HepG2 (cell line): ENCODE results near the gene CDC20. TPM values are rescaled to one million over a fixed set of nuclear protein-coding genes. Genes with fewer than 3 reads are reported as not detected.

Source experiments
- BORCS8-MEF2B ChIP-seq: sonication (generic); formaldehyde crosslinking; IDR thresholded peaks from 2 replicates; pipeline ENCODE4 v1.8.0; 2022; ENCODE audit warnings: mild to moderate bottlenecking, missing genetic modification reagents
- ELF1 ChIP-seq: sonication (generic); formaldehyde crosslinking; IDR thresholded peaks from 2 replicates; pipeline ENCODE4 v1.4.0; 2020; ENCODE audit warnings: missing genetic modification reagents
- ETV5 ChIP-seq: IDR thresholded peaks from 2 replicates; pipeline ENCODE4 v1.6.1; 2018; ENCODE audit warnings: missing biosample characterization, missing genetic modification reagents, inconsistent platforms, borderline replicate concordance
- MED1 ChIP-seq: sonication (generic); formaldehyde crosslinking; IDR thresholded peaks from 2 replicates; pipeline ENCODE4 v1.4.0; 2020; ENCODE audit warnings: missing genetic modification reagents
- MIER3 ChIP-seq: IDR thresholded peaks from 2 replicates; pipeline ENCODE4 v1.6.1; 2016; ENCODE audit warnings: missing compliant biosample characterization, borderline replicate concordance
- POGZ ChIP-seq: sonication (generic); formaldehyde crosslinking; IDR thresholded peaks from 2 replicates; pipeline ENCODE4 v1.4.0; 2020; ENCODE audit warnings: mild to moderate bottlenecking, missing genetic modification reagents
- SMAD9 ChIP-seq: sonication (generic); formaldehyde crosslinking; IDR thresholded peaks from 2 replicates; pipeline ENCODE4 v1.5.1; 2020; ENCODE audit warnings: mild to moderate bottlenecking, missing genetic modification reagents
- SOX6 ChIP-seq, 2 experiments: fragments of 450-650 bp in 1 of 2; sonication (generic) in 1 of 2; formaldehyde crosslinking in 1 of 2; IDR thresholded peaks; 2 replicates each; pipeline versions ENCODE4 v1.4.0 to v1.6.1; 2017 to 2020; ENCODE audit warnings: antibody characterized with exemption in 1 of 2, mild to moderate bottlenecking in 1 of 2, missing genetic modification reagents in 1 of 2
- ZFX ChIP-seq: sonication (generic); formaldehyde crosslinking; IDR thresholded peaks from 2 replicates; pipeline ENCODE4 v1.4.0; 2020; ENCODE audit warnings: mild to moderate bottlenecking, low read depth, missing genetic modification reagents, moderate library complexity
- ZMYM3 ChIP-seq: sonication (generic); formaldehyde crosslinking; IDR thresholded peaks from 2 replicates; pipeline ENCODE4 v1.5.1; 2020; ENCODE audit warnings: mild to moderate bottlenecking, missing genetic modification reagents
- ZNF33B ChIP-seq: sonication (generic); formaldehyde crosslinking; IDR thresholded peaks from 2 replicates; pipeline ENCODE4 v1.5.1; 2020; ENCODE audit warnings: mild to moderate bottlenecking, missing genetic modification reagents
- ZNF354B ChIP-seq: sonication (generic); formaldehyde crosslinking; IDR thresholded peaks from 2 replicates; pipeline ENCODE4 v1.8.0; 2022; ENCODE audit warnings: mild to moderate bottlenecking, missing genetic modification reagents
- ZNF382 ChIP-seq: sonication (generic); formaldehyde crosslinking; IDR thresholded peaks from 2 replicates; pipeline ENCODE4 v1.5.0; 2020; ENCODE audit warnings: missing genetic modification reagents, mild to moderate bottlenecking, borderline replicate concordance
- ZNF724P ChIP-seq: sonication (generic); formaldehyde crosslinking; IDR thresholded peaks from 2 replicates; pipeline ENCODE4 v1.8.0; 2022; ENCODE audit warnings: missing genetic modification reagents, borderline replicate concordance
- polyA plus RNA-seq, 8 experiments: library from polyadenylated mRNA; depleted of rRNA in 3 of 8; stranded (reverse) in 7 of 8; unstranded in 1 of 8; fragments of >200 nt; fragmentation: Illumina TruSeq in 4 of 8; extraction: Trizol in 4 of 8; gene quantifications; 2 replicates each; pipeline versions ENCODE4 v1.2.1 to v1.2.3, GENCODE V29; 2011 to 2016; ENCODE audit warnings: low read depth in 4 of 8, missing spikeins in 1 of 8, mixed read lengths in 1 of 8; ENCODE audit not compliant: insufficient read depth in 1 of 8
- total RNA-seq, 5 experiments: library from RNA; depleted of rRNA; stranded (reverse); fragments of >200 nt; fragmentation: Illumina TruSeq; extraction: Trizol; gene quantifications; 2 replicates each; pipeline ENCODE4 v1.2.3, GENCODE V29; 2016; ENCODE audit warnings: low read depth in 1 of 5
- TF ChIP-seq, protein P1 (sequence below): sonication (generic); formaldehyde crosslinking; IDR thresholded peaks from 2 replicates; pipeline ENCODE4 v1.4.0; 2020; ENCODE audit warnings: low read depth, mild to moderate bottlenecking, missing genetic modification reagents
- TF ChIP-seq, protein P2 (sequence below): sonication (generic); formaldehyde crosslinking; IDR thresholded peaks from 2 replicates; pipeline ENCODE4 v1.4.0; 2020; ENCODE audit warnings: missing genetic modification reagents, borderline replicate concordance
- TF ChIP-seq, protein P3 (sequence below): sonication (generic); formaldehyde crosslinking; conservative IDR thresholded peaks from 2 replicates; pipeline ENCODE4 v1.8.0; 2022; ENCODE audit warnings: low read depth, missing genetic modification reagents
- TF ChIP-seq, protein P4 (sequence below): sonication (generic); formaldehyde crosslinking; IDR thresholded peaks from 2 replicates; pipeline ENCODE4 v1.5.0; 2020; ENCODE audit warnings: mild to moderate bottlenecking, missing genetic modification reagents, borderline replicate concordance
- TF ChIP-seq, protein P5 (sequence below): sonication (generic); formaldehyde crosslinking; IDR thresholded peaks from 2 replicates; pipeline ENCODE4 v1.8.1; 2023; ENCODE audit warnings: mild to moderate bottlenecking, inconsistent platforms, moderate library complexity, missing genetic modification reagents, borderline replicate concordance

CDC20 gene
- total and polyA plus RNA-seq, 2 of the 13 experiments (the other 11 are each of a cell fraction or from before 2014, with no cell fraction given) = 57.9 to 90.0 TPM

DNA sequence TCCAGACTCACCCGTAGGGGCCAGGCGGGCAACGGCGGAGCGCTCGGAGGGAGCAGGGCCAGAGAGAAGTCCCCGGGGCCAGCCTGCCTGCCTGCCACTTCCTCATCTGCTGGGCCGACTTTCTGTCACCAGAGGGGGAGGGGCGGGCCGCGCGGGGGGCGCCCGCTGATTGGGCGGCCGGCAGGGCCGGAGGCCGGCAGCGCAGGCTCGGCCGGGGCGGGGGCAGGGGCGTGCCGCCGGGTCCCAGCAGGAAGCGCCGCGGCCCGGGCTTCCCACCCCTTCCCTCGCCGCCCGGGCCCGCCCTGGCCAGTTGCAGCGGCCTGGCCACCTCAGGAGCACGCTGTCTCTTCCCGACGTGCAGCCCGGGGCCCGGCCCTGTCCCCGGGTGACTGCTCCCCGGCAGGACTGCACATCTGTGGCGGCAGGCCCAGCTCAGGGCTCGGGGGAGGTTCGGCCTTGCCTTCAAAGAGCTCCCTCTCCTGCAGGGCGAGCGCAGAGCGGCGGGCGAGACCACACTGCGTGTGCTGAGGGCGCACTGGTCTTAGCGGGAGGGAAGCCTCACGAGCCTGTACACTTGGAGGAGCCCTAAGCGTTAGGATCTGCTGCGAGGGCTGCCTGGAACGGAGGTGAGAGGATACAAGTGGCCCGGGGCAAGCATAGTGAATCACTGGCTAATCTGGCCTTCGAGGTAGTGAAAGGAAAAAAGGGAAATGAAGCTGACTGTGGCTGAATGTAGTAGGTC lies 9.3 kb downstream of the CDC20 start, which contains the start of gene ELOVL1 (continued):
- TF ChIP-seq, protein P1, sequence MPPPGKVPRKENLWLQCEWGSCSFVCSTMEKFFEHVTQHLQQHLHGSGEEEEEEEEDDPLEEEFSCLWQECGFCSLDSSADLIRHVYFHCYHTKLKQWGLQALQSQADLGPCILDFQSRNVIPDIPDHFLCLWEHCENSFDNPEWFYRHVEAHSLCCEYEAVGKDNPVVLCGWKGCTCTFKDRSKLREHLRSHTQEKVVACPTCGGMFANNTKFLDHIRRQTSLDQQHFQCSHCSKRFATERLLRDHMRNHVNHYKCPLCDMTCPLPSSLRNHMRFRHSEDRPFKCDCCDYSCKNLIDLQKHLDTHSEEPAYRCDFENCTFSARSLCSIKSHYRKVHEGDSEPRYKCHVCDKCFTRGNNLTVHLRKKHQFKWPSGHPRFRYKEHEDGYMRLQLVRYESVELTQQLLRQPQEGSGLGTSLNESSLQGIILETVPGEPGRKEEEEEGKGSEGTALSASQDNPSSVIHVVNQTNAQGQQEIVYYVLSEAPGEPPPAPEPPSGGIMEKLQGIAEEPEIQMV (CRISPR knock-in tag) = peak; percentile 45
- TF ChIP-seq, protein P2, sequence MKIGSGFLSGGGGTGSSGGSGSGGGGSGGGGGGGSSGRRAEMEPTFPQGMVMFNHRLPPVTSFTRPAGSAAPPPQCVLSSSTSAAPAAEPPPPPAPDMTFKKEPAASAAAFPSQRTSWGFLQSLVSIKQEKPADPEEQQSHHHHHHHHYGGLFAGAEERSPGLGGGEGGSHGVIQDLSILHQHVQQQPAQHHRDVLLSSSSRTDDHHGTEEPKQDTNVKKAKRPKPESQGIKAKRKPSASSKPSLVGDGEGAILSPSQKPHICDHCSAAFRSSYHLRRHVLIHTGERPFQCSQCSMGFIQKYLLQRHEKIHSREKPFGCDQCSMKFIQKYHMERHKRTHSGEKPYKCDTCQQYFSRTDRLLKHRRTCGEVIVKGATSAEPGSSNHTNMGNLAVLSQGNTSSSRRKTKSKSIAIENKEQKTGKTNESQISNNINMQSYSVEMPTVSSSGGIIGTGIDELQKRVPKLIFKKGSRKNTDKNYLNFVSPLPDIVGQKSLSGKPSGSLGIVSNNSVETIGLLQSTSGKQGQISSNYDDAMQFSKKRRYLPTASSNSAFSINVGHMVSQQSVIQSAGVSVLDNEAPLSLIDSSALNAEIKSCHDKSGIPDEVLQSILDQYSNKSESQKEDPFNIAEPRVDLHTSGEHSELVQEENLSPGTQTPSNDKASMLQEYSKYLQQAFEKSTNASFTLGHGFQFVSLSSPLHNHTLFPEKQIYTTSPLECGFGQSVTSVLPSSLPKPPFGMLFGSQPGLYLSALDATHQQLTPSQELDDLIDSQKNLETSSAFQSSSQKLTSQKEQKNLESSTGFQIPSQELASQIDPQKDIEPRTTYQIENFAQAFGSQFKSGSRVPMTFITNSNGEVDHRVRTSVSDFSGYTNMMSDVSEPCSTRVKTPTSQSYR (CRISPR knock-in tag) = peak; percentile 70
- 0 out of 2 replicates have a peak, but pooled peaks have one; percentile 40 for TF ChIP-seq POGZ (CRISPR knock-in tag)
- TF ChIP-seq SOX6 (IDR thresholded peaks at IDR 0.05) = no peak
- TF ChIP-seq SOX6 (CRISPR knock-in tag; IDR thresholded peaks at IDR 0.05) = peak; percentile 24; the same call in 1 of the 2 replicates
- TF ChIP-seq ZMYM3 (CRISPR knock-in tag) = 0 out of 2 replicates have a peak, but pooled peaks have one; percentile 15
- peak; percentile 98 for TF ChIP-seq ZNF33B (CRISPR knock-in tag)
- TF ChIP-seq MED1 (CRISPR knock-in tag) = peak; percentile 64
- TF ChIP-seq, protein P3, sequence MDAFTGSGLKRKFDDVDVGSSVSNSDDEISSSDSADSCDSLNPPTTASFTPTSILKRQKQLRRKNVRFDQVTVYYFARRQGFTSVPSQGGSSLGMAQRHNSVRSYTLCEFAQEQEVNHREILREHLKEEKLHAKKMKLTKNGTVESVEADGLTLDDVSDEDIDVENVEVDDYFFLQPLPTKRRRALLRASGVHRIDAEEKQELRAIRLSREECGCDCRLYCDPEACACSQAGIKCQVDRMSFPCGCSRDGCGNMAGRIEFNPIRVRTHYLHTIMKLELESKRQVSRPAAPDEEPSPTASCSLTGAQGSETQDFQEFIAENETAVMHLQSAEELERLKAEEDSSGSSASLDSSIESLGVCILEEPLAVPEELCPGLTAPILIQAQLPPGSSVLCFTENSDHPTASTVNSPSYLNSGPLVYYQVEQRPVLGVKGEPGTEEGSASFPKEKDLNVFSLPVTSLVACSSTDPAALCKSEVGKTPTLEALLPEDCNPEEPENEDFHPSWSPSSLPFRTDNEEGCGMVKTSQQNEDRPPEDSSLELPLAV (CRISPR knock-in tag) = no peak
- peak; percentile 97 for TF ChIP-seq BORCS8-MEF2B (CRISPR knock-in tag)
- 0 out of 2 replicates have a peak, but pooled peaks have one; percentile 66 for TF ChIP-seq ZNF724P (CRISPR knock-in tag)
- peak; percentile 68; the same call in 1 of the 2 replicates for TF ChIP-seq SMAD9 (CRISPR knock-in tag)
- 0 out of 2 replicates have a peak, but pooled peaks have one; percentile 63 for TF ChIP-seq ZNF354B
- peak; percentile 68 for TF ChIP-seq ETV5 (CRISPR knock-in tag)
- TF ChIP-seq ZFX = peak; percentile 98
- TF ChIP-seq ZNF382 (CRISPR knock-in tag) = no peak
- TF ChIP-seq ELF1 (CRISPR knock-in tag) = peak; percentile 62
- peak; percentile 72; the same call in 1 of the 2 replicates for TF ChIP-seq MIER3
- TF ChIP-seq, protein P4, sequence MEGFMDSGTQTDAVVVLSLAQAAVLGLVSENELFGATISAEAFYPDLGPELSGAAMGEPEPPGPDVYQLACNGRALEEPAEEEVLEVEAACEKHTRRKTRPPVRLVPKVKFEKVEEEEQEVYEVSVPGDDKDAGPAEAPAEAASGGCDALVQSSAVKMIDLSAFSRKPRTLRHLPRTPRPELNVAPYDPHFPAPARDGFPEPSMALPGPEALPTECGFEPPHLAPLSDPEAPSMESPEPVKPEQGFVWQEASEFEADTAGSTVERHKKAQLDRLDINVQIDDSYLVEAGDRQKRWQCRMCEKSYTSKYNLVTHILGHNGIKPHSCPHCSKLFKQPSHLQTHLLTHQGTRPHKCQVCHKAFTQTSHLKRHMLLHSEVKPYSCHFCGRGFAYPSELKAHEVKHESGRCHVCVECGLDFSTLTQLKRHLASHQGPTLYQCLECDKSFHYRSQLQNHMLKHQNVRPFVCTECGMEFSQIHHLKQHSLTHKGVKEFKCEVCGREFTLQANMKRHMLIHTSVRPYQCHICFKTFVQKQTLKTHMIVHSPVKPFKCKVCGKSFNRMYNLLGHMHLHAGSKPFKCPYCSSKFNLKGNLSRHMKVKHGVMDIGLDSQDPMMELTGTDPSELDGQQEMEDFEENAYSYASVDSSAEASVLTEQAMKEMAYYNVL (CRISPR knock-in tag) = 0 out of 2 replicates have a peak, but pooled peaks have one; percentile 37
- TF ChIP-seq, protein P5, sequence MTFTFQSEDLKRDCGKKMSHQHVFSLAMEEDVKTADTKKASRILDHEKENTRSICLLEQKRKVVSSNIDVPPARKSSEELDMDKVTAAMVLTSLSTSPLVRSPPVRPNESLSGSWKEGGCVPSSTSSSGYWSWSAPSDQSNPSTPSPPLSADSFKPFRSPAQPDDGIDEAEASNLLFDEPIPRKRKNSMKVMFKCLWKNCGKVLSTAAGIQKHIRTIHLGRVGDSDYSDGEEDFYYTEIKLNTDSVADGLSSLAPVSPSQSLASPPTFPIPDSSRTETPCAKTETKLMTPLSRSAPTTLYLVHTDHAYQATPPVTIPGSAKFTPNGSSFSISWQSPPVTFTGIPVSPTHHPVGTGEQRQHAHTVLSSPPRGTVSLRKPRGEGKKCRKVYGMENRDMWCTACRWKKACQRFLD (CRISPR knock-in tag) = peak; percentile 93; the same call in 1 of the 2 replicates
